Activated CD8-positive, alpha-beta memory T cell treated with anti-CD3 and anti-CD28 coated beads for 48 hours (primary cell): Measurements from ENCODE around the gene NGRN.
A peak's percentile ranks its signal among the peaks of the same experiment; 100 is the strongest.
"Not testable (repeated sequence)": the region's sequence is repeated elsewhere in the genome, so short reads cannot be mapped to it uniquely, and the experiment has no call there.

ENCODE experiments used
- DNase-seq, 3 experiments: peaks; one replicate each; pipeline ENCODE4 v3.0.0-alpha.2; 2020; ENCODE audit warnings: low read depth in 2 of 3, low spot score in 2 of 3

The NGRN gene

DNA sequence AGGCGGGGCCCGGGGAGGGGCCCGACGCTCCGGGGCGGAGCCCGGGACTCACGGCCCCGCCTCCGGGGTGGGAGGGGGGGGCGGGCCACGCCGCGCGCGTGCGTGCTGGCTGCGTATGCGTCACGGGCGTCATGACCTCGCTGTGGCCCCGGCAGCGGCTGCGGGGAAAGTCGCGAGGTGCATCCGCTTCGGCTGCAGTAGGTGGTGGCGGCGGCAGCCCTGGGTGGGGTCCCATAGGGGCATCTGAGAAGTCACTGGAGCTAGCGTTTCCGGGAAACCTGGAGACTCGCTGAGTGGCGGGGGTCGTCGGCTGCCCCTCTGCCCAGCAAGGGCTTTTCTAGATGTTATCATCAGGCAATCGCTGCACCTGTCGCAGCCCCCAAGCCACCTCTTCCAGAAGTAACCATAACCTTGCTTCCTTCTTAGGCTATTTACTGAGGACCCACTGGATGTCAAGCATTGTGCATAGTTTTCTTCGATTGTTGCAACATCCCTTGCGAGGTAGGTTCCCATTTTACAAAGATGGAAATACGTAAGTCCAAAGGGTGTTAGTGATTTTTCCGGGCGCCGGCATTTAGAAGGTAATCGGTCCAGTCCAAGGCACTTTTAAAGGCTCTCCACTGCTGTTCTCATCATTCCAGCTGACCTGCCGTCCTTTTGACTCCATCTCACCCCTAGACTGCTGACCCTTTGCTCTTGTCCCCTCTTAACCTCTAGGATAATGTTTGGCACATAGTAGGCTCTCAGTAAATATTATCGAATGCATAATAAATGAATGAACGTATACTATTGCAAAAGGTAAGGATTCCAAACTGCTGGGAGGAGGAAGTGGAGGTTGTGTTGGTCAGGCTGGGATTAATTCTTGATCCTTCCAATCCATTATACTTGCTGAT, 31.1 kb upstream of the NGRN start, which contains the start of gene GDPGP1:
GDPGP1 (plus strand) TSS at position 114 of the 893 bp plus-strand sequence. CDS start 6,700 bp downstream, outside the sequence.
- DNase-seq: peak in 2 of 3 experiments; percentile 85 to 90

DNA sequence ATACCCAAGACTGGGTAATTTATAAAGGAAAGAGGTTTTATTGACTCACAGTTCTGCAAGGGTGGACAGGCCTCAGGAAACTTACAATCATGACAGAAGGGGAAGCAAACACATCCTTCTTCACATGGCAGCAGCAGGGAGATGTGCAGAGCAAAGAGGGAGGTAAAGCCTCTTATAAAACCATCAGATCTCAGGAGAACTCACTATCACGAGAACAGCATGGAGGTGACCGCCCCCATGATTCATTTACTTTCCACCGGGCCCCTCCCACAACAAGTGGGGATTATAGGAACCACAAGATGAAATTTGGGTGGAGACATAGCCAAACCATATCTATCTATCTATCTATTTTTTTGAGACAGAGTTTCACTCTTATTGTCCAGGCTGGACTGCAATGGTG, 26.1 kb upstream of the NGRN start:
- no peak for DNase-seq

DNA sequence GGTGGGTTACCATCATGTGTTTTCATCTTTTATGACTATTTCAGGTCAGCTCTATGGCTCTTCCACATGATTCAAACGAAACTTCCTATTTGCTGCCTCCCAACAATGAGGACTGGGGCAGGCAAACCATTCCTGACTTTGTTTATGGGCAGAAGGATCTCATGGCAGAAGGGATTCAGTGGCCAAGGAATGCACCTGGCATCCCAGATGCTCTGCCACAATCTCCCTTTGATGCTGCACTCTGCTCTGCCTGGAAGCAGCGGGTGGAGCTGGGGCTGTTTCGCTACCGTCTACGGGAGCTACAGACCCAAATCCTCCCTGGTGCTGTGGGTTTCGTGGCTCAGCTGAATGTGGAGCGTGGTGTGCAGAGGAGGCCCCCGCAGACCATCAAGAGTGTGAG, 24.6 kb upstream of the NGRN start:
- DNase-seq: no peak

DNA sequence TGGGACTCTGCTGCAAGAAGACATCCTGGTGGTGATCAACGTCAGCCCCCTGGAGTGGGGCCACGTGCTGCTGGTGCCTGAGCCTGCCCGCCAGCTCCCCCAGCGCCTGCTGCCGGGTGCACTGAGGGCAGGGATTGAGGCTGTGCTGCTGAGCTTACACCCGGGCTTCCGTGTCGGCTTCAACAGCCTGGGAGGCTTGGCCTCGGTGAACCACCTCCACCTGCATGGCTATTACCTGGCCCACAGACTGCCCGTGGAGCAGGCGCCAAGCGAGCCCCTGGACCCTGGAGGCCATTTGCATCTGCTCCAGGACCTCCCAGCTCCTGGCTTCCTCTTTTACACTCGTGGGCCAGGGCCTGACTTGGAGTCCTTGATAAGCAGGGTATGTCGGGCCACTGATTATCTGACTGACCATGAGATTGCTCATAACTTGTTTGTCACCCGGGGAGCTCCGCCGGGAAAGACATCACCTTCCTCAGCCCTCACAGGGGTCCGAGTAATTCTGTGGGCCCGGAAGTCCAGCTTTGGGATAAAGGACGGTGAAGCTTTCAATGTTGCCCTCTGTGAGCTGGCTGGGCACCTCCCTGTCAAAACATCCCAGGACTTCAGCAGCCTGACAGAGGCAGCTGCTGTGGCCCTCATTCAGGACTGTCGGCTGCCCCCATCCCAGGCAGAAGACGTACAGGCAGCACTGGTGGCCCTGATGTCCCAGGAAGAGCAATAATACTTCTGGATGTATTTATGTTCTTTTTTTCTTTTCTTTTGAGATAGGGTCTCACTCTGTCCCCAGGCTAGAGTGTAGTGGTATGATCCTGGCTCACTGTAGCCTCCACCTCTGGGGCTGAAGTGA, 23.9 kb upstream of the NGRN start:
- DNase-seq: no peak

DNA sequence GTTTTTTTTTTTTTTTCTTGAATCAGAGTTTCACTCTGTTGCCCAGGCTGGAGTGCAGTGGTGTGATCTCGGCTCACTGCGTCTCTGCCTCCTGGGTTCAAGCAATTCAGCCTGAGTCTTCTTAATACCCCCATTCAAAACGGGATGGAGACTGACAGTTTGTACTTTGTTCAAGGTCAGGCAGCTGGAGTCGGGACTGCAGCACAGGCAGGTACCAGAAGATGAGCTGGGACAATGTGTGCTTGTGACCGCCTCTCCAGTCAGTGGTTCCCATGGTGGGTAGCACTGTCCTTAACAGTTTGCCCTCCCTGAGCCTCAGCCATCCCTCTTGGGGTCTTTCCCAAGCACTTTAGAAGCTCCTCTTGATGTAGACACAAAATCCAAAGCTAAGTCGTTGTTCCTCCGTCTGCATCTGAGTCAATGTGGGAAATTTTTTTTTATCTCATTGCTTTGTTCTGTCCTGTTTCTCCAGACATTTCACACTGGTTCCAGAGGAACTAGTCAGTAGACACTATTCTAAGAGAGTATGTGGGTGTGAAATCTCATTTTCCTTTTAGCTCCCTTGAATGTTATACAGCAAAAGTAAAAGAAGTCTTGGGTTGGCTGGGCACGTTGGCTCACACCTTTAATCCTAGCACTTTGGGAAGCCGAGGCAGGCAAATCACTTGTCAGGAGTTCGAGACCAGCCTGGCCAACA, 21.4 kb upstream of the NGRN start:
- no peak for DNase-seq

DNA sequence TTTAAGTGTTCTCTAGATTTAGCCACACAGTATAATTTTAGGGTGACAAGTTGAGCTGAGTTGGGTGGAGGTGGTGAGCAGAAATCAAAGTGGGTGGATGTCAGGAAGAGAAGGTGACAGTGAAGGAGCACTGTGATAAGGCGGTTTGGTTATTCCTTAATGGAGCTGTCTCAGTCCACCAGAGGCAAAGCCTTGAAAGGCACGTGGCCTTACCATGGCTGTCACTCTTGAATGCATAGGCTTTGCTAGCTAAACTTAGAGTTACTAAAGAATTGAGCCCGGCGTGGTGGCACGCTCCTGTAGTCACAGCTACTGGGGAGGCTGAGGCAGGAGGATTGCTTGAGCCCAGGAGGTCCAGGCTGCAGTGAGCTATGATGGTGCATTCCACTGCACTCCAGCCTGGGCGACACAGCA, 16.7 kb upstream of the NGRN start:
- DNase-seq: no peak

DNA sequence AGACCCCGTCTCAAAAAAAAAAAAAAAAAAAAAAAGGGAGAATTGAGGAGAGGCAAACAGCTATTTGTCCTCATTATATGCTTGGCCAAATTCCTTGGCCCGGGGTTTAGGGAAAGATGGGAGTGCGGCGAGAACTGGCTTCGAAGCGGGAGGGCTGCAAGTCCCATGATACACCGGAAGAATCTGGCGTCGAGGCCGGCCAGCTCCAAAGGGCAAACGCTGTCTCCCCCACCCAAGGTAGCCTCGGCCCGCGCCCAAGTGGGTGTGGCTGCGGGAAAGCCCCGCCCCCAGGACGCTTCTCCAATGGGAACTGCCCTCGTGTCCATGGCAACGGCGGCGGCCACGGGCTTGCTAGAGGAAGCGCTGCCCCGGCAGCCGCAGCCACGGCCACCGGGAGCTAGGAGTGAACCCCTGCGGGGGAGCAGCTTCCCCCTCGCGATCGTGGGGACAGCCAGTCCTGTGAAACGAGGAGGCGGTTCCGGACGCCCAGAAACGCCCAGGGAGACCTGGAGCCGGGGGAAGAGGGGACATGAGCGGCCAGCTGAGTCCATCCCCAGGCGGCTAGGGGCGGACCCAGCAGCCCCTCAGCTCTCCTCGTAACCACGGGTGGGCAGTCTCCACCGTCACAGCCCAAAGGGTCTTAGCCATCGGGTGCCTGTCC, 16.1 kb upstream of the NGRN start, which contains the start of gene TTLL13:
TTLL13 (plus strand) TSS at position 354 of the 661 bp plus-strand sequence. CDS start 1,075 bp downstream, outside the sequence.
- DNase-seq: peak in 2 of 3 experiments; percentile 44 to 74

DNA sequence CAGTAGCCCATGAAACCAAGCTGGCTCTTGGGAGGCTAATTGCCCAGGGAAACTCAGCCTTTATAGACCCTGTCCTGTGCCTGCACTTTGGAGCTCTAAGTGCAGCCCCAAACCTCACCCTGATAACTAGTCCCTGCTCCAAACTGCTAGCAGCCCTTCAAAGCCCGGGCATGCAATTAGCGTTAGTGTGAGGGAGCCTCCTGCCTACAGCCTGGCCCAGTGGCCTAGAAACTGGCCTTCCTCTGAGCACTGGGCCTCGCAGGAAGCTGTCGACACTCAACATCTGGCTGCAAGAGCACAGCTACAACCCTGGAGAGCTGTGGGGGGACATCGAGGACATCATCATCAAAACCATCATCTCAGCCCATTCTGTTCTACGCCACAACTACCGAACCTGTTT, 7.7 kb upstream of the NGRN start:
- DNase-seq: no peak

DNA sequence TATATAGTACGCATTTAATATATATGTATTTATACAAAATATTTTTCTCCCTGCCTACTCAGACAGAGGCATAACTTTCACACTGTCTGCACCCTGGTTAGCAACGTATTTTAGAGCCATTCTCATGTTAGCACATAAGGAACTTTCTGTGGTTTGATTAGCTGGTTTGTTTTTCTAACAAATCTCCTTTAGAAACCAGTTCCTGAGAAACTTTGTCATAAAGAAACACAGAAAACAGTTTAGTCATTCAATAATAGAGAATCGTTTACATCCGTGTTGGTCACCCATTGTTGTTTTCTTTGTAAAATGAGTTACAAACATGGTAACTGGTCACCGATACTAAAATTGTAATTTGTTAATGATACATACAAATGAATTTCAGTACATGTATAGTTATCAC, 5.9 kb upstream of the NGRN start:
- no peak for DNase-seq

DNA sequence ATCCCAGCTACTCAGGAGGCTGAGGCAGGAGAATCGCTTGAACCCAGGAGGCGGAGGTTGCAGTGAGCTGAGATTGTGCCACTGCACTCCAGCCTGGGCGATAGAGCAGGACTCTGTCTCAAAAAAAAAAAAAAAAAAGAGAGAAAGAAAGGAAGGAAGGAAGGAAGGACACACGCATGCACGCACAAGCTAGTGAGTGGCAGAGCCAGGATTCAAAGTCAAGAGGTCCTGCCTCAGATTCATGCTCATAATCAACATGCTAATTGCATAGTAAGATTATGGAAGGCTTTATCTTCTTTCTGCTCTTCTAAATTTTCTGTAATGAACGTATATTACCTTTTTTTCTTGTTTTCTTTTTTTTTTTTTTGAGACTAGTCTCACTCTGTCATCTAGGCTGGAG, 4.7 kb upstream of the NGRN start:
- not testable (repeated sequence) for DNase-seq

DNA sequence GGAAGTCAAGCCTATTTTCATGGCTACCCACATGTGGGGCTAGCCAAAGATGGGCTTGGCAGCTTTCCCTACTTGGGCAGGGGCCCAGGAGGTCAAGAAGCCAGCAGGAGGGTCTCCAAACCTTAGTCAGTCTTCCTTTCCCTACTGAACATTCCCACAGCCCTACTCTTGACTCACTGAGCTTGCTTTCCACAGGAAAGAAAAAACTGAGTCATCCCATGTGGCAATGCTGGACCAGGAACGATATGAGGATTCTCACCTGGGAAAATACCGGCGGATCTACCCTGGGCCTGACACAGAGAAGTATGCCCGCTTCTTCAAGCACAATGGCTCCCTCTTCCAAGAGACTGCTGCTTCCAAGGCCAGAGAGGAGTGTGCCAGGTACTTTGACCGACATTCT, 3.7 kb upstream of the NGRN start:
- DNase-seq: no peak

DNA sequence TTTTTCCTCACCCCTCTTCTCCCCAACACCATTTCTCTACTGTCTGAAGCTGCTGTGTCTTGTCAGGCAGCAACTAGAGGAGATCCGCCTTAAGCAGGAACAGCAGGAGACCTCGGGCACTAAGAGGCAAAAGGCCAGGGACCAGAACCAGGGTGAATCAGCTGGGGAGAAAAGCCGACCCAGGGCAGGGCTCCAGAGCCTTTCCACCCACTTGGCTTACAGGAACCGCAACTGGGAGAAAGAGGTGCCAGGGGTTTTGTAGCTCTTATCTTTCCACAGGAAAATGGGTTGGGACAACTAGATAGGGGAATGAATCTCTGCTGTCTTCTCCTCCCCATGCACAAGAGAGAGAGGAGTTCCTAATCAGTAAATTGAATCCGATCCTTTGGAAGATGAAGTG, 3.0 kb upstream of the NGRN start:
- DNase-seq: no peak

DNA sequence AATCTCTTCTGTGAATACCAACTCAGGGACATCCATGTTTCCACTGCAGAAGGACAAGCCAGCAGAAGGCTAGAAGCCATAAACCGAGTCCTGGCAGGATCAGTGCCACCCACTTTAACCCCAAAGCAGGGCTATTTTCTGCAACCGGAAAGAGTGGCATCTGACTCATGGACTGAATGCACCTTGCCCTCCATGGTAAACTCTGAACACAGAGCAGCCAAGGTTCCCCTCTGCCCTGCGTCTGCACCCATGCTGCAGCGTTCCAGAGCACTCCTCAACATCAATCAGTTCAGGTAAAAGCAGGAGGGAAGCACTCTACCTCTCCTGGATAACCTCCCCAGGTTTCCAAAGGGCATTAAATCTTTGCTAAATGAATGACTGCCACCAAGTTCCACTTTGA, 801 bp upstream of the NGRN start:
- DNase-seq: no peak

DNA sequence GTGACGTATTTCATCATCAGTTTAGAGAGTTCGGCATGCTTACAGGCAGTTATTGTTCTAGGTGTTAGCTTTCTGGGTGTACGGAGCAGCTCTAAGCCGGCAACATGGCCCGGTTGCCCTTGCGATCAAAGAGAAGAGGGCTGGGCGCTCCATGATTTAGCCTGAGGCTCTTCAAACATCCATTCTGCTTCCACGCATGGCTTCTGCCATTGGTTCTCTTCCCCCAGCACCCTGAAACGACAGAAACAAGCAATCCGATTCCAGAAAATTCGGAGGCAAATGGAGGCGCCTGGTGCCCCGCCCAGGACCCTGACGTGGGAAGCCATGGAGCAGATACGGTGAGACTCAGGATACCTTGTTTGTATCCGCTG, 574 bp downstream of the NGRN start:
- peak in 2 of 3 experiments; percentile 19 to 20 for DNase-seq

DNA sequence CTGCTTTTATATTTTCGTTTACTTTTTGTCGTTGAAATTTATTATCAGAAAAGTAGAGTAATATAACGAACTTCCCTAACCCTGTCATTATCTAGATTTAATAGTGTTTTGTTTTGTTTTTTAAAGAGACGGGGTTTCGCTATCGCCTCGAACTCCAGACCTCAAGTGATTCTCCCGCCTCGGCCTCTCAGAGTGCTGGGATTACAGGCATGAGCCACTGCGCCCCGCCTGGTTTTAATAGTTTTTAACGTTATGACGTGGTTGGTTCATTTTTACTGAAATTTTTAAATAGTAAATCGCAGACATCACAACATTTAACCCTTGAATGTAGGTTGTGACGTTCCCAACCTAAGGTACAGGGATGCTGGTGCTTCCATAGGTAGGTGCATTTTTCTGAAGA, 1.0 kb downstream of the NGRN start:
- no peak for DNase-seq

DNA sequence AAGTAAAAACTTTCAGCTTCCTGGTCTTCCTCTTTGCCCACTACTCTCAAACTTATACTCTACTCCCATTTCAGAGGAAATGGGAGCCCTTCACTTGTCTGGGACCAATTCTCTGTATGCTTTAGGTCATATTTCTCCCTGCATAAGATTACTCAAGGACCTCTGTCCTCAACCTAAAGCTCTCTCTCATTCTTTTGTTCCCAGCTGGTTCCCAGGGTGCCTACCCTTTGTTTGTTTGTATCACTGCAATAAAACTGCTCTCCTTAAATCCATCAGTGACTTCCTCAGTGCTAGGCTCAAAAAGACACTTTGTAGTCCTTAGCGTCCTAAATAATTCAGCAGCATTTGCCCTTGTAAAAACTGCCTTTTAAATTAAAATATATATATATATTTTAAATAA, 2.9 kb downstream of the NGRN start:
- no peak for DNase-seq

DNA sequence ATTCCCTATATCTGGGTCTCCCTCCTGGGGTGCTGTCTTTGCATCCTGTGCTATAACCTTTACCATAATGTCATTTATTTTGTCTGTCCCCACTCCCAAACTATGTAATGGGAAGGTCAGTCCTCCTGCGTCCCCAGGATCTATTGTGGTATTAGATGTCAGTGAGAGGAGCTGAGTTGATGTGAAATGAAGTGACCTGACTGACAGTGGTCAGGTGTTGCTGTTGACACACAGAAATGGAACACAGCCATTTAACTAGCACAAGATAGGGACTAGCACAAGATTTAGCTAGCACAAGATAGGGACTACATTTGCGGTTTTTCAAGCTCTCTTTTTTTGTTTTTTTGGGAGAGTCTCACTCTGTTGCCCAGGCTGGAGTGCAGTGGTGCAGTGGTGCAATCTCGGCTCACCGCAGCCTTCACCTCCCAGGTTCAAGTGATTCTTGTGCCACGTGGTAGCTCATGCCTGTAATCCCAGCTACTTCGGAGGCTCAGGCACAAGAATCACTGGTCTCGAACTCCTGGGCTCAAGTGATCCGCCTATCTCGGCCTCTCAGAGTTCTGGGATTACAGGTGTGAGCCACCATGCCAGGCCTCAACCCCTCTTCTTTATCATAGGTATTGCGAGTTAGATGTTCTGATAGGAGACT, 5.2 kb downstream of the NGRN start:
- DNase-seq: no peak

DNA sequence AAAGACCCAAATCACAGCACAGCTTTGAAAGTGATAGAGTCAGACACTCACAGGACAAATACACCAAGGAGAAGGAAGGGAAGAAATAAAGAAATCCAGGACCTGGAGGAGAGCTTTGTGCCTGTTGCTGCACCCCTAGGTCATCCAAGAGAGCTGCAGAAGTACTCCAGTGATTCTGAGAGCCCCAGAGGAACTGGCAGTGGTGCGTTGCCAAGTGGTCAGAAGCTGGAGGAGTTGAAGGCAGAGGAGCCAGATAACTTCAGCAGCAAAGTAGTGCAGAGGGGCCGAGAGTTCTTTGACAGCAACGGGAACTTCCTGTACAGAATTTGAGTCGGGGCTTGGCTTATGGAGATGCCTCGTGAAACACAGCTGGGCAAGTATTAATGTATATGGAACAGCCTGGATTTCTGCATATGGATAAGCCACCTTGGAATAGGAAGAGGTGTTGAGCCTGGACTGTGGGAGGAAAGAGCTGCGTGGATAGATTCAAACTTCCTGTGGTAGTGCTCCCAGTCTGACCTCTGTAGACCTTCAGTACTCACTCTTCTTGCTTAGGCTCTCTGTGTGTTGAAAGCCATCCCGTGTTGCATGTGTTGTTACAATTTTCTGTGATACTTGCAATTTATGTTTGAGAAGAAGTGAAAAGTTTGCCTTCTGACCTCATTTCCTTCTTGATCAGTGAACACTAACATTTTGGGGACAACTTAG, 6.1 kb downstream of the NGRN start:
- no peak for DNase-seq

DNA sequence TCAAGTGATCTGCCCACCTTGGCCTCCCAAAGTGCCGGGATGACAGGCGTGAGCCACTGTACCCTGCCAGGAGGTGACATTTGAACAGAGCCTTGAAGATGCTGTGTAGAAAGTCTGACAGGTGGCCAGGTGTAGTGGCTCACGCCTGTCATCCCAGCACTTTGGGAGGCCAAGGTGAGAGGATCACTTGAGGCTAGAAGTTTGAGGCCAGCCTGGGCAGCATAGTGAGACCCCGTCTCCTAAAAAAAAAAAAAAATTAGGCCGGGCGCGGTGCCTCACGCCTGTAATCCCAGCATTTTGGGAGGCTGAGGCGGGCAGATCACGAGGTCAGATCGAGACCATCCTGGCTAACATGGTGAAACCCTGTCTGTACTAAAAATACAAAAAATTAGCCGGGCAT, 13.0 kb downstream of the NGRN start:
- DNase-seq: not testable (repeated sequence)

DNA sequence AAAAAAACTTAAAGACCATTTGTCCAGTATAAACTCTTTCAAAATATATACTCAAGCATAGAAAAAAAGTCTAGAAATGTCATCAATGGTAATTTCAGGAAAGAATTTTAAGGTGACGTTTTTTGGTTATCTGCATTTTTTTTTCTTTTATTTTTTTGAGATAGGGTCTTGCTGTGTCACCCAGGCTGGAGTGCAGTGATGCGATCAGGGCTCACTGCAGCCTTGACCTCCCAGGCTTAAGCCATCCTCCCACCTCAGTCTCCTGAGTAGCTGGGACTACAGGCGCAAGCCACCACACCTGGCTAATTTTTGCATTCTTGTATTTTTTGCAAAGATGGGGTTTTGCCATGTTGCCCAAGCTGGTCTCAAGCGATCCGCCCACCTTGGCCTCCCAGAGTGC, 15.3 kb downstream of the NGRN start:
- DNase-seq: not testable (repeated sequence)
